HepG2 (cell line): ENCODE measurements around the gene B4GALT5. TPM values are rescaled to one million over a fixed set of nuclear protein-coding genes. Genes with fewer than 3 reads are reported as not detected.

Experiments used
- E2F5 ChIP-seq: sonication (generic); formaldehyde crosslinking; conservative IDR thresholded peaks from 2 replicates; pipeline ENCODE4 v1.4.0; 2020; ENCODE audit warnings: missing genetic modification reagents
- FOXA1 ChIP-seq, 2 experiments: fragments of 450-650 bp in 1 of 2; sonication (generic) in 1 of 2; formaldehyde crosslinking in 1 of 2; IDR thresholded peaks; 2 replicates each; pipeline versions ENCODE4 v1.4.0 to v1.6.1; 2016 to 2020; ENCODE audit warnings: missing genetic modification reagents in 1 of 2
- PAXIP1 ChIP-seq: sonication (generic); formaldehyde crosslinking; conservative IDR thresholded peaks from 2 replicates; pipeline ENCODE4 v1.4.0; 2020; ENCODE audit warnings: mild to moderate bottlenecking, missing genetic modification reagents, moderate library complexity
- PHB2 ChIP-seq: fragments of 450-650 bp; IDR thresholded peaks from 2 replicates; pipeline ENCODE4 v1.6.1; 2018; ENCODE audit not compliant: partially characterized antibody
- RAD51 ChIP-seq: fragments of 450-650 bp; IDR thresholded peaks from 2 replicates; pipeline ENCODE4 v1.6.1; 2016; ENCODE audit warnings: borderline replicate concordance
- RXRA ChIP-seq: sonication (generic); formaldehyde crosslinking; IDR thresholded peaks from 2 replicates; pipeline ENCODE4 v1.5.1; 2020; ENCODE audit warnings: missing genetic modification reagents
- ZFP82 ChIP-seq: sonication (generic); formaldehyde crosslinking; IDR thresholded peaks from 2 replicates; pipeline ENCODE4 v1.5.1; 2020; ENCODE audit warnings: mild to moderate bottlenecking, missing genetic modification reagents, borderline replicate concordance
- ZGPAT ChIP-seq: IDR thresholded peaks from 2 replicates; pipeline ENCODE4 v1.6.1; 2016; ENCODE audit warnings: mild to moderate bottlenecking
- ZNF260 ChIP-seq: sonication (generic); formaldehyde crosslinking; IDR thresholded peaks from 2 replicates; pipeline ENCODE4 v1.4.0; 2020; ENCODE audit warnings: missing genetic modification reagents, low read depth, mild to moderate bottlenecking, borderline replicate concordance
- ZNF460 ChIP-seq: sonication (generic); formaldehyde crosslinking; IDR thresholded peaks from 2 replicates; pipeline ENCODE4 v1.5.1; 2020; ENCODE audit warnings: missing genetic modification reagents, mild to moderate bottlenecking, borderline replicate concordance
- ZNF646 ChIP-seq: sonication (generic); formaldehyde crosslinking; IDR thresholded peaks from 2 replicates; pipeline ENCODE4 v1.9.0; 2021; ENCODE audit warnings: mild to moderate bottlenecking, missing genetic modification reagents
- ZSCAN25 ChIP-seq: sonication (generic); formaldehyde crosslinking; IDR thresholded peaks from 2 replicates; pipeline ENCODE4 v1.8.0; 2022; ENCODE audit warnings: mild to moderate bottlenecking, missing genetic modification reagents
- polyA plus RNA-seq, 8 experiments: library from polyadenylated mRNA; depleted of rRNA in 3 of 8; stranded (reverse) in 7 of 8; unstranded in 1 of 8; fragments of >200 nt; fragmentation: Illumina TruSeq in 4 of 8; extraction: Trizol in 4 of 8; gene quantifications; 2 replicates each; pipeline versions ENCODE4 v1.2.1 to v1.2.3, GENCODE V29; 2011 to 2016; ENCODE audit warnings: low read depth in 4 of 8, missing spikeins in 1 of 8, mixed read lengths in 1 of 8; ENCODE audit not compliant: insufficient read depth in 1 of 8
- total RNA-seq, 5 experiments: library from RNA; depleted of rRNA; stranded (reverse); fragments of >200 nt; fragmentation: Illumina TruSeq; extraction: Trizol; gene quantifications; 2 replicates each; pipeline ENCODE4 v1.2.3, GENCODE V29; 2016; ENCODE audit warnings: low read depth in 1 of 5

The B4GALT5 gene
- total and polyA plus RNA-seq, 2 of the 13 experiments (the other 11 are each of a cell fraction or from before 2014, with no cell fraction given): 27.3 to 30.9 TPM

DNA sequence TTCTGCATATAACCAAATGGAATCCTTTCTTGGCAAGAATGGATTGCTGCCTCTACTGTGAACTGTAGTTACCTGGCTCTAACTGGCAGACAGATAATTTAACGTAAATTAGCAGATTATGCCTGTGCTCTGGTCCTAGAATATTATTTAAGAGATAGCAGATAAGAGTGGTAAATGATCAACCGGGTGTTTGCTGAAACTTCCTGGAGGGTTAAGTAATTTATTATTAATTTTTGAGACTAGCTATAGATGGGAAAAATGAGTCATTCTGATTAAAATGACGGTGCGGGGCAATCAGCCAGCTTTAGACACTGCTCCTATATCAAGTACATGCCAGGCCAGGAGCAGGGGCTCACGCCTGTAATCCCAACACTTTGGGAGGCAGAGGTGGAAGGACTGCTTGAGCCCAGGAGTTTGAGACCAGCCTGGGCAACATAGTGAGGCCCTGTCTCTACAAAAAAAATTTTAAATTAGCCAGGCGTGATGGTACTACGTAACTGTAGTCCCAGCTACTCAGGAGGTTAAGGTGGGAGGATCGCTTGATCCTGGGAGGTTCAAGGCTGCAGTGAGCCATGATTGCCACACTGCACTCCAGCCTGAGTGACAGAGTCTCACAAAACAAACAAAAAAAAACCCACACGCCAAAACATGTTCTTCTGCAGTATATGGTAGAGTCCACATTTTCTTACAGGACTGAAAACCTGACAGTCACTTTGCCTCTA is 22.6 kb downstream of the B4GALT5 start (continued):
- TF ChIP-seq PAXIP1 (CRISPR knock-in tag) (peak; percentile 85), FOXA1 (IDR thresholded peaks at IDR 0.05) (no peak), FOXA1 (CRISPR knock-in tag; IDR thresholded peaks at IDR 0.05) (peak; percentile 89), ZGPAT (CRISPR knock-in tag) (peak; percentile 94), ZSCAN25 (peak; percentile 44; the same call in 1 of the 2 replicates), ZFP82 (CRISPR knock-in tag) (0 out of 2 replicates have a peak, but pooled peaks have one; percentile 66), ZNF646 (peak; percentile 91), E2F5 (no peak), RAD51 (no peak), RXRA (peak; percentile 89; the same call in 1 of the 2 replicates), PHB2 (no peak), ZNF460 (CRISPR knock-in tag) (peak; percentile 63; the same call in 1 of the 2 replicates), ZNF260 (CRISPR knock-in tag) (no peak)
